K562 (cell line): ENCODE results near the gene AMDHD1. TPM values are rescaled to one million over a fixed set of nuclear protein-coding genes. Genes with fewer than 3 reads are reported as not detected.

Source experiments
- ATAC-seq: fragments of 200-7000 bp; cut with Tn5 transposase; 3 replicates; pipeline ENCODE4 v1.9.1; 2020; ENCODE audit warnings: moderate library complexity
- BruUV-seq: library from RNA; stranded (reverse); fragments of 400-500 nt; replicated peaks from 2 replicates; lab custom pipeline; 2021; lab: Mats Ljungman, UMichigan
- CTCF ChIA-PET: fragments of 300-600 bp; formaldehyde crosslinking; extraction: SDS; loops from one replicate; lab custom pipeline; 2021; ENCODE audit warnings: low intra/inter-chr PET ratio; lab: Yijun Ruan, JAX
- POLR2A ChIA-PET: fragments of 300-600, 350-650 bp; sonication (Branson Sonifier 250); formaldehyde crosslinking; extraction: SDS; loops from one replicate; lab custom pipeline; 2021; ENCODE audit warnings: antibody characterized with exemption, inconsistent platforms; lab: Yijun Ruan, JAX
- DNase-seq, 4 experiments: peaks; one replicate each; pipeline versions ENCODE4 v3.0.0 to v3.0.0-alpha.2; 2011 to 2018; ENCODE audit warnings: low spot score in 3 of 4, mixed read lengths in 3 of 4; ENCODE audit errors: extremely low read depth in 1 of 4
- FAIRE-seq: peaks from 2 replicates; lab custom pipeline; 2011; peaks lifted over from hg19 to GRCh38; lab: Jason Lieb, UNC
- H2AFZ ChIP-seq: 2 replicates; pipeline ENCODE4 v1.6.0; 2011; ENCODE audit warnings: low read depth, low read length, control low read depth, inconsistent platforms
- H3K27ac ChIP-seq: fragments of 200-600 bp; 3 replicates; pipeline ENCODE4 v1.8.0; 2011; ENCODE audit warnings: low read depth, mild to moderate bottlenecking, control low read depth, inconsistent platforms, low read length, moderate library complexity, mixed read lengths; ENCODE audit errors: extremely low read depth
- H3K27me3 ChIP-seq, 2 experiments: fragments of 300-600 bp in 1 of 2; 2 replicates in 1 of 2; 3 replicates in 1 of 2; pipeline versions ENCODE4 v1.6.0 to v1.8.0; 2011; ENCODE audit warnings: inconsistent platforms in 2 of 2, low read length in 2 of 2, mild to moderate bottlenecking in 1 of 2, mixed read lengths in 1 of 2, moderate library complexity in 1 of 2; ENCODE audit not compliant: control insufficient read depth in 2 of 2, insufficient read depth in 2 of 2
- H3K36me3 ChIP-seq: fragments of 300-600 bp; 3 replicates; pipeline ENCODE4 v1.8.0; 2011; ENCODE audit warnings: mild to moderate bottlenecking, low read length, inconsistent platforms; ENCODE audit not compliant: control insufficient read depth, insufficient read depth
- H3K4me1 ChIP-seq, 2 experiments: fragments of 200-600 bp in 1 of 2; replicated peaks in 1 of 2; 2 replicates in 1 of 2; 3 replicates in 1 of 2; pipeline versions ENCODE4 v1.5.1 to v1.8.0; 2011; ENCODE audit warnings: inconsistent platforms in 2 of 2, low read length in 2 of 2, mild to moderate bottlenecking in 1 of 2, mixed read lengths in 1 of 2, moderate library complexity in 1 of 2; ENCODE audit not compliant: control insufficient read depth in 2 of 2, insufficient read depth in 2 of 2
- H3K4me2 ChIP-seq: 2 replicates; pipeline ENCODE4 v1.6.1; 2011; ENCODE audit warnings: low read length, control low read depth, inconsistent platforms, mixed read lengths; ENCODE audit not compliant: insufficient read depth
- H3K4me3 ChIP-seq: fragments of 200-600 bp; sonication (generic), shearing (Covaris generic); 2 replicates; pipeline ENCODE4 v1.5.1; 2016; ENCODE audit warnings: control low read depth, inconsistent platforms
- H3K79me2 ChIP-seq: fragments of 200-600 bp; 3 replicates; pipeline ENCODE4 v1.8.0; 2011; ENCODE audit warnings: low read length, inconsistent platforms; ENCODE audit not compliant: control insufficient read depth, insufficient read depth
- H3K9ac ChIP-seq, 2 experiments: 2 replicates each; pipeline versions ENCODE4 v1.6.0 to v1.6.1; 2011; ENCODE audit warnings: low read depth in 2 of 2, low read length in 2 of 2, control low read depth in 1 of 2, inconsistent platforms in 1 of 2, mild to moderate bottlenecking in 1 of 2, mixed read lengths in 1 of 2; ENCODE audit not compliant: insufficient read depth in 1 of 2
- H3K9me1 ChIP-seq: one replicate; pipeline ENCODE4 v1.6.0; 2011; ENCODE audit warnings: inconsistent platforms, mild to moderate bottlenecking, low read length, moderate library complexity; ENCODE audit not compliant: control insufficient read depth, insufficient read depth
- H3K9me3 ChIP-seq: replicated peaks from 2 replicates; pipeline ENCODE4 v1.5.1; 2011; ENCODE audit warnings: low read depth, low read length, inconsistent platforms; ENCODE audit not compliant: control insufficient read depth, insufficient read depth
- H4K20me1 ChIP-seq: replicated peaks from 2 replicates; pipeline ENCODE4 v1.6.1; 2011; ENCODE audit warnings: low read length, inconsistent platforms, mixed read lengths; ENCODE audit not compliant: control insufficient read depth, insufficient read depth
- CC2D1A ChIP-seq: fragments of 450-650 bp; IDR thresholded peaks from 2 replicates; pipeline ENCODE4 v1.6.1; 2017; ENCODE audit warnings: mild to moderate bottlenecking
- EZH2 ChIP-seq: IDR thresholded peaks from 2 replicates; pipeline ENCODE4 v1.6.1; 2012; ENCODE audit warnings: low read depth, mild to moderate bottlenecking, inconsistent platforms, low read length, borderline replicate concordance
- SMARCA4 ChIP-seq: fragments of 450-650 bp; IDR thresholded peaks from 2 replicates; pipeline ENCODE4 v1.6.1; 2016
- TAL1 ChIP-seq: fragments of 450-650 bp; IDR thresholded peaks from 2 replicates; pipeline ENCODE4 v1.6.1; 2016; ENCODE audit warnings: mild to moderate bottlenecking
- ZC3H11A ChIP-seq: IDR thresholded peaks from 2 replicates; pipeline ENCODE4 v1.6.1; 2012; ENCODE audit warnings: low read depth, low read length, improper control_type of control experiment
- WGBS: fragments of 100-300 bp; shearing (Covaris generic); methylation state at CpG from one replicate; pipeline ENCODE4 v1.1.6; 2016; ENCODE audit warnings: low coverage, mixed read lengths; ENCODE audit not compliant: insufficient coverage; ENCODE audit errors: missing lambda C conversion rate; 5-methylcytosine and 5-hydroxymethylcytosine counted together
- in situ Hi-C: fragments of 300-500 bp; cut with MboI; formaldehyde crosslinking; loops from 4 replicates; pipeline ENCODE4 v1.15.0; 2018; ENCODE audit warnings: inconsistent platforms, mixed read lengths
- intact Hi-C: fragments of 100-400 bp; cut with micrococcal nuclease; formaldehyde crosslinking; loops from 2 replicates; pipeline ENCODE4 v1.14.2; 2022
- polyA plus RNA-seq, 8 experiments: library from polyadenylated mRNA; depleted of rRNA in 4 of 8; stranded (reverse) in 5 of 8; unstranded in 3 of 8; fragments of >200 nt; fragmentation: Nextera tagmentation in 2 of 8; fragmentation: Illumina TruSeq in 1 of 8; extraction: Ambion mirVana in 2 of 8; extraction: Trizol in 1 of 8; gene quantifications; 2 replicates each; pipeline versions ENCODE4 v1.2.1 to v1.2.3, GENCODE V29; 2011 to 2014; ENCODE audit warnings: inconsistent platforms in 1 of 8, missing spikeins in 1 of 8
- total RNA-seq, 7 experiments: library from RNA; depleted of rRNA in 6 of 7; stranded (reverse); fragments of >200 nt in 6 of 7; fragmentation: Illumina TruSeq in 2 of 7; extraction: Trizol in 2 of 7; gene quantifications; 2 replicates each; pipeline versions ENCODE4 v1.2.1 to v1.2.3, GENCODE V29; 2011 to 2021; ENCODE audit warnings: low replicate concordance in 1 of 7

The AMDHD1 gene
- total and polyA plus RNA-seq, 9 of the 15 experiments (the other 6 are each of a cell fraction or from before 2014, with no cell fraction given): not detected

DNA sequence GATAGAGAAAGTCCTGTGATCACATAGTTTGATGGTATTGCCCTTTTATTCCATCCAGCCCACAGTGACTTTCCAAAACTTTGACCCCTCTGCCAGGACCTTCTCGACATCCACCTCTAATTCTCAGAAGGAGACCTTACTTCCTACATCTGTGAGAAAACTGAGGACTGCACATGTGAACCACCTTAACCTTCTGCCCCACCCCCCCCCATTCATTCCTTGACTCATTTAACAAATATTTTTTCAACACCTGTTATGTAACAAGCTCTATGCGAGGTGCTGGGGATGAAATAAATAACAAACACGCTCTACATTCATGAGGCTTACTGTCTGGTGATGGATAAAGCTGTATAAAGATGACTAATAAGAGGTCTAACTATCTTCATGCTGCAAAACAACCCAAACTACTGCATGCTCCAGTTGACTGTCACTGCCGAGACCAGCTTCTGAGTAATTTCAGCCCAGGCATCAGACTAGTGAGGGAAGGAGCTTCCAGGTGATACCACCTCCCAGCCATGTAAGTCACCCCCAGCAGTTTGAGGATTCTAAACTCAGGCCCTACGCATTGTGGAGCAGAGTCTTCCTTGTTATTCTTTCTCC lies 54.9 kb downstream of the AMDHD1 start:
- Histone ChIP-seq H3K9me3 (no peaks in the 10 kb centered on the region), H3K4me3 (no peak overlapping the region), H3K79me2 (no peaks in the 10 kb centered on the region), H4K20me1 (no peaks in the 10 kb centered on the region), H3K9me1 (no peaks in the 10 kb centered on the region), H2AFZ (no peak overlapping the region), H3K4me1 (peaks cover 0 to 5% of the 10 kb centered on the region in 2 experiments; a peak in 1 of 5 replicates), H3K27ac (no peak overlapping the region), H3K9ac (no peak overlapping the region), H3K27me3 (peaks cover 0 to 16% of the 10 kb centered on the region in 2 experiments; a peak in 3 of 5 replicates), H3K4me2 (no peak overlapping the region), H3K36me3 (no peaks in the 10 kb centered on the region)
- DNase-seq (no peak), FAIRE-seq (no peak), ATAC-seq (no peak)
- POLR2A ChIA-PET: interaction anchor here (1.0 to 1.7 kb wide), 2 partner anchors 10 to 19 kb away, joined by 3 to 4 read pairs; no protein-coding TSS in a partner anchor
- WGBS: 11% methylated on average over 5 of the region's 5 CpGs
- TF ChIP-seq EZH2: no peak
- no peak for TF ChIP-seq ZC3H11A
- TF ChIP-seq CC2D1A: no peak
- TF ChIP-seq TAL1: no peak
- no peak for TF ChIP-seq SMARCA4
- CTCF ChIA-PET: no interaction called here
- intact Hi-C loops (loop anchor here (1.0 to 10.0 kb wide), 5 partner anchors 60 to 415 kb away; no protein-coding TSS in a partner anchor), in situ Hi-C loops (no loop called here)
- no TSS peak for BruUV-seq
